Esophagus squamous epithelium (tissue), 5 donors: ENCODE measurements around the gene ACP4. TPM values are rescaled to one million over a fixed set of nuclear protein-coding genes. Genes with fewer than 3 reads are reported as not detected.

Experiments
- DNase-seq: peaks from one replicate; lab custom pipeline; 2025; lab: John Stamatoyannopoulos, UW
- H3K27ac ChIP-seq, 4 donors: fragments of 200-600 bp; sonication (generic); one replicate each; pipeline ENCODE4 v1.5.1; 2016 to 2019; ENCODE audit warnings: mild to moderate bottlenecking in 1 of 4
- H3K27me3 ChIP-seq, 4 donors: fragments of 200-600 bp; sonication (generic); 1 replicate in 3 of 4; 2 replicates in 1 of 4; pipeline versions ENCODE4 v1.5.1 to v1.6.0; 2017 to 2021; ENCODE audit warnings: antibody characterized with exemption in 1 of 4
- H3K36me3 ChIP-seq, 3 donors: fragments of 200-600 bp; sonication (generic); one replicate each; pipeline ENCODE4 v1.5.1; 2016 to 2019
- H3K4me1 ChIP-seq, 3 donors: fragments of 200-600 bp; sonication (generic); one replicate each; pipeline ENCODE4 v1.5.1; 2017 to 2019
- H3K4me3 ChIP-seq, 4 donors: fragments of 200-600 bp; sonication (generic); 1 replicate in 3 of 4; 2 replicates in 1 of 4; pipeline ENCODE4 v1.5.1; 2016 to 2019; ENCODE audit warnings: mild to moderate bottlenecking in 2 of 4, moderate library complexity in 1 of 4
- H3K9me3 ChIP-seq, 3 donors: fragments of 200-600 bp; sonication (generic); one replicate each; pipeline ENCODE4 v1.5.1; 2016 to 2019
- POLR2A ChIP-seq, 4 donors: fragments of 450-650 bp; IDR thresholded peaks; one replicate each; pipeline ENCODE4 v1.6.1; 2017; ENCODE audit warnings: antibody characterized with exemption in 4 of 4, mild to moderate bottlenecking in 4 of 4, moderate library complexity in 3 of 4
- WGBS, 2 donors: methylation state at CpG; one replicate each; pipeline ENCODE4 v1.1.5; 2018; 5-methylcytosine and 5-hydroxymethylcytosine counted together
- intact Hi-C: fragments of 100-400 bp; cut with DNase I; formaldehyde crosslinking; loops from one replicate; pipeline ENCODE4 v1.15.0; 2022
- total RNA-seq, 4 donors: library from RNA; depleted of rRNA; stranded (reverse); fragments of >200 nt; gene quantifications; one replicate each; pipeline ENCODE4 v1.1.0, GENCODE V29; 2016
- TF ChIP-seq, protein P1 (sequence below), 6 experiments: fragments of 450-650 bp in 4 of 6; fragments of 200-600 bp in 2 of 6; sonication (generic) in 2 of 6; IDR thresholded peaks; one replicate each; pipeline ENCODE4 v1.5.1; 2016 to 2019; ENCODE audit warnings: antibody characterized with exemption in 6 of 6, mild to moderate bottlenecking in 4 of 6, moderate library complexity in 4 of 6
- donor health status: DM: yes; HTN: yes; CAD: no.

The ACP4 gene
- total RNA-seq, 4 donors from 2014 or later, result not detected

- peaks cover 0 to 7% (median 0%) of the 10 kb centered on the region in 3 donors for H3K36me3 ChIP-seq
- DNase-seq, result no peak
- no peaks in the 10 kb centered on the region for H3K9me3 ChIP-seq
- H3K27ac ChIP-seq, result no peak overlapping the region
- WGBS, 2 donors, result 77 to 80% methylated on average over 6 of the region's 6 CpGs
- H3K27me3 ChIP-seq, result peaks cover 0 to 22% (median 0%) of the 10 kb centered on the region in 4 donors
- no peak overlapping the region for H3K4me3 ChIP-seq
- H3K4me1 ChIP-seq, result peaks cover 0 to 11% (median 0%) of the 10 kb centered on the region in 3 donors
- TF ChIP-seq, protein P1, sequence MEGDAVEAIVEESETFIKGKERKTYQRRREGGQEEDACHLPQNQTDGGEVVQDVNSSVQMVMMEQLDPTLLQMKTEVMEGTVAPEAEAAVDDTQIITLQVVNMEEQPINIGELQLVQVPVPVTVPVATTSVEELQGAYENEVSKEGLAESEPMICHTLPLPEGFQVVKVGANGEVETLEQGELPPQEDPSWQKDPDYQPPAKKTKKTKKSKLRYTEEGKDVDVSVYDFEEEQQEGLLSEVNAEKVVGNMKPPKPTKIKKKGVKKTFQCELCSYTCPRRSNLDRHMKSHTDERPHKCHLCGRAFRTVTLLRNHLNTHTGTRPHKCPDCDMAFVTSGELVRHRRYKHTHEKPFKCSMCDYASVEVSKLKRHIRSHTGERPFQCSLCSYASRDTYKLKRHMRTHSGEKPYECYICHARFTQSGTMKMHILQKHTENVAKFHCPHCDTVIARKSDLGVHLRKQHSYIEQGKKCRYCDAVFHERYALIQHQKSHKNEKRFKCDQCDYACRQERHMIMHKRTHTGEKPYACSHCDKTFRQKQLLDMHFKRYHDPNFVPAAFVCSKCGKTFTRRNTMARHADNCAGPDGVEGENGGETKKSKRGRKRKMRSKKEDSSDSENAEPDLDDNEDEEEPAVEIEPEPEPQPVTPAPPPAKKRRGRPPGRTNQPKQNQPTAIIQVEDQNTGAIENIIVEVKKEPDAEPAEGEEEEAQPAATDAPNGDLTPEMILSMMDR (IDR thresholded peaks at IDR 0.05), result no peak
- no peak for TF ChIP-seq POLR2A (IDR thresholded peaks at IDR 0.05)
- intact Hi-C loops, result no loop called here
Observed at GRCh38 chr19:50790922-50791467, 780 bp downstream of the ACP4 start.

DNA sequence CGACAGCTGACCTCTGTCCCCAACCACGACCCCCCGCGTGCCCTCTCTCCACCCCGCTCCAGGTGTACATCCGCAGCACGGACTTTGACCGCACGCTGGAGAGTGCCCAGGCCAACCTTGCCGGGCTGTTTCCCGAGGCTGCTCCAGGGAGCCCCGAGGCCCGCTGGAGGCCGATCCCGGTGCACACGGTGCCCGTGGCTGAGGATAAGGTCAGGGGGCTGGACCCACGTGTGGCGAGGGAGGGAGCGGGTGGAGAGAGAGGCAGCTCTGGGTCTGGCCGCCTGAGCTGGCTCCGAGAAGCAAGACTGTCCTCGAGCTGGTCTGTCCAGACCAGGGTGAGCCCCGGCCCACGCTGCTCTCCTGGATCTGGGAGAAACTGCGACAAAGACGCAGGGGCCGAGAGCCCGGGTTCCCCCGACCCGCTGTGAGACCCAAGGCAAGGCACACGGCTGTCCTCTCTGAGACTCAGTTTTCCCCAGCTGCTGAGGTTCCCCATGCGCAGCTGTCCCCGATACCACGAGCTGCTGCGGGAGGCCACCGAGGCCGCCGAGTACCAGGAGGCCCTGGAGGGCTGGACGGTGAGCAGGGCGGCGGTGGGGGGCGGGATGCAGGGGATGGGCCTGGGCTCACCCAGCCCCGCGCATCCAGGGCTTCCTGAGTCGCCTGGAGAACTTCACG, 1.5 kb downstream of the ACP4 start:
- Histone ChIP-seq H3K36me3 (peaks cover 0 to 14% (median 0%) of the 10 kb centered on the region in 3 donors), H3K4me3 (no peak overlapping the region), H3K27me3 (peaks cover 0 to 18% (median 0%) of the 10 kb centered on the region in 4 donors), H3K4me1 (peaks cover 0 to 11% (median 0%) of the 10 kb centered on the region in 3 donors), H3K27ac (no peak overlapping the region), H3K9me3 (no peaks in the 10 kb centered on the region)
- intact Hi-C loops, result no loop called here
- DNase-seq, result no peak
- no peak for TF ChIP-seq POLR2A (IDR thresholded peaks at IDR 0.05)
- TF ChIP-seq, protein P1 (IDR thresholded peaks at IDR 0.05), result no peak
- 81 to 82% methylated on average over 4 to 14 of the region's 47 CpGs for WGBS, 2 donors

DNA sequence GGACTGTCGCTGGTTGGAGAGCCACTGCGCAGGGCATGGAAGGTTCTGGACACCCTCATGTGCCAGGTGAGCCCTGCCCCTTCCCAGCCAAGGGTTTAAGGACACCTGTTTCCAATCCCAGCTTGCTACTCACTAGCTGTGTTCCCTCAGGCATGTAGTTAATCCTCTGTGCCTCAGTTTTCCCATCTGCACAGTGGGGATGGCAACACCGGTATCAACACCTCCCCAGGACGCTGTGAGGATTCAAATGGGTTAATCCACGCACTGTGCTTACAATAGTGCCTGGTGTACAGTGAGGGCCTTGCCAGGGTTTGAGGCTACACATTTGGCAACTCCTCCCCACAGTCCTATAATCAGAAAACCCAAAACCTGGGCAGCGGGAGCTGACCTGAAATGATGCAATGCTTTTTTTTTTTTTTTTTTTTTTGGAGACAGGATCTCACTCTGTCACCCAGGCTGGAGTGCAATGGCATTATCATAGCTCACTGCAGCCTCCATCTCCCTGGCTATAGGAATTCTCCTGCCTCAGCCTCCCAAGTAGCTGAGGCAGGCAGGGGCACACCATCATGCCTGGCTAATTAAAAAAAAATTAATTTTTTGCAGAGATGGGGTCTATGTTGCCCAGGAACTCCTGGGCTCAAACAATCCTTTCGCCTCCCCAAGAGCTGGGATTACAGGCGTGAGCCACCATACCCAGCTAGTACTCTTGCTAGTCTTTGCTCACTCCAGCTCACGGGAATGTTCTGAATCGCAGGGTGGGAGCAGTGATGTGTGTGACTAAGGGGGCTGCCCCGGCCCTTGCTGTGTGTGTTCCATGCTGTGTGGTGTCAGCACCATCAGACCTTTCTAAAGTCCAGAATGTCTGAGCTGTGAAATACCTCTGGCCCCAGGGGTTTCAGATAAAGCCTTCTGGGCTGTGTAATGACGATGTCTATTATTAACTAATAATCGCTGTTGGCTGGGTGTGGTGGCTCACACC, 2.3 kb downstream of the ACP4 start:
- TF ChIP-seq, protein P1 (IDR thresholded peaks at IDR 0.05), result no peak
- no peak for TF ChIP-seq POLR2A (IDR thresholded peaks at IDR 0.05)
- Histone ChIP-seq H3K27me3 (peaks cover 0 to 18% (median 0%) of the 10 kb centered on the region in 4 donors), H3K9me3 (no peaks in the 10 kb centered on the region), H3K4me1 (peaks cover 0 to 11% (median 0%) of the 10 kb centered on the region in 3 donors), H3K4me3 (no peak overlapping the region), H3K36me3 (peaks cover 0 to 22% (median 0%) of the 10 kb centered on the region in 3 donors), H3K27ac (no peak overlapping the region)
- DNase-seq, result no peak
- 76 to 81% methylated on average over 8 to 10 of the region's 13 CpGs for WGBS, 2 donors
- intact Hi-C loops, result no loop called here

DNA sequence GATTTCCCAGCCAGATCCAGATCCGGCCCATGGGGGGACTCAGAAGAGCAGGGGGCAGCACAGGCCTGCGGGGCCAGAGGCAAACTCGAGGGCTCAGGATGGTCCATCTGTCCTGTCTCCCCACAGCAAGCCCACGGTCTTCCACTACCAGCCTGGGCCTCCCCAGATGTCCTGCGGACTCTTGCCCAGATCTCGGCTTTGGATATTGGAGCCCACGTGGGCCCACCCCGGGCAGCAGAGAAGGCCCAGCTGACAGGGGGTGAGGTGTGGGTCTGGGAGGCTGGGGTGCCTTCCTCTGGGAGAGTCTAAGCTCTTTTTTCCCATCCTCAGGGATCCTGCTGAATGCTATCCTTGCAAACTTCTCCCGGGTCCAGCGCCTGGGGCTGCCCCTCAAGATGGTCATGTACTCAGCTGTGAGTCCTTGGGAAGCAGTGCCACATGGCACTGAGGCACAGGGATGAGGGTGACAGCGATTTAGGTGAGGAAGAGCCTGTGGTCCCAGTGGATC, 3.4 kb downstream of the ACP4 start:
- Histone ChIP-seq H3K4me3 (no peak overlapping the region), H3K36me3 (peaks cover 8 to 32% (median 10%) of the 10 kb centered on the region in 3 donors), H3K9me3 (no peaks in the 10 kb centered on the region), H3K4me1 (peaks cover 0 to 11% (median 0%) of the 10 kb centered on the region in 3 donors), H3K27ac (no peak overlapping the region), H3K27me3 (peaks cover 0 to 11% (median 0%) of the 10 kb centered on the region in 4 donors)
- no peak for TF ChIP-seq POLR2A (IDR thresholded peaks at IDR 0.05)
- TF ChIP-seq, protein P1 (IDR thresholded peaks at IDR 0.05), result no peak
- no peak for DNase-seq
- WGBS, 2 donors, result 64 to 77% methylated on average over 8 of the region's 11 CpGs
- intact Hi-C loops, result no loop called here
